Cardiac muscle cell (in vitro differentiated cells and primary cell): Measurements from ENCODE around the gene PTDSS2. TPM values are rescaled to one million over a fixed set of nuclear protein-coding genes. Genes with fewer than 3 reads are reported as not detected.
"Not testable (repeated sequence)": the region's sequence is repeated elsewhere in the genome, so short reads cannot be mapped to it uniquely, and the experiment has no call there.

Experiments used
- DNase-seq, 2 donors: peaks; one replicate each; pipeline versions ENCODE4 v3.0.0 to v3.0.0-alpha.2; 2010 to 2017; ENCODE audit warnings: low read depth in 1 of 2, low spot score in 1 of 2
- H3K27ac ChIP-seq: fragments of 200-600 bp; sonication (generic); 2 replicates; pipeline ENCODE4 v1.5.1; 2016
- H3K27me3 ChIP-seq: fragments of 200-600 bp; sonication (generic); 2 replicates; pipeline ENCODE4 v1.6.0; 2016; ENCODE audit warnings: control low read depth
- H3K36me3 ChIP-seq: fragments of 200-600 bp; sonication (generic); 2 replicates; pipeline ENCODE4 v1.5.1; 2016; ENCODE audit warnings: control low read depth
- H3K4me1 ChIP-seq: fragments of 200-600 bp; sonication (generic); 2 replicates; pipeline ENCODE4 v1.8.1; 2017; ENCODE audit warnings: low read depth, mild to moderate bottlenecking, mixed run types
- H3K4me3 ChIP-seq: fragments of 200-600 bp; sonication (generic); 2 replicates; pipeline ENCODE4 v1.5.1; 2016; ENCODE audit warnings: mild to moderate bottlenecking
- H3K9me3 ChIP-seq: fragments of 200-600 bp; sonication (generic); 2 replicates; pipeline ENCODE4 v1.5.1; 2017; ENCODE audit warnings: low read depth, mild to moderate bottlenecking, control low read depth
- CTCF ChIP-seq: IDR thresholded peaks from 2 replicates; pipeline ENCODE4 v1.5.1; 2012; ENCODE audit warnings: low read depth, mild to moderate bottlenecking, low read length
- polyA plus RNA-seq: library from polyadenylated mRNA; unstranded; fragments of >200 nt; fragmentation: Nextera tagmentation; extraction: Ambion mirVana; gene quantifications from 2 replicates; pipeline ENCODE4 v1.2.1, GENCODE V29; 2016
- total RNA-seq: library from RNA; depleted of rRNA; stranded (reverse); fragments of >200 nt; gene quantifications from 2 replicates; pipeline ENCODE4 v1.2.3, GENCODE V29; 2016

PTDSS2 gene
- total and polyA plus RNA-seq, 2 experiments from 2014 or later = 69.6 to 202 TPM

- TF ChIP-seq CTCF = no peak
- no peaks in the 10 kb centered on the region for H3K9me3 ChIP-seq
- H3K4me3 ChIP-seq = no peak overlapping the region
- H3K36me3 ChIP-seq = no peaks in the 10 kb centered on the region
- H3K27ac ChIP-seq = no peak overlapping the region
- H3K27me3 ChIP-seq = no peaks in the 10 kb centered on the region
- H3K4me1 ChIP-seq = no peaks in the 10 kb centered on the region
- no peak for DNase-seq
Measured at GRCh38 chr11:434496-434895, 15.6 kb upstream of the PTDSS2 start.

GRCh38 chr11:434999-435740, 14.9 kb upstream of the PTDSS2 start:
- not testable (repeated sequence) for H3K36me3 ChIP-seq, DNase-seq, H3K27me3 ChIP-seq, H3K27ac ChIP-seq, H3K9me3 ChIP-seq, H3K4me3 ChIP-seq, H3K4me1 ChIP-seq

- no peak overlapping the region for H3K4me3 ChIP-seq
- H3K36me3 ChIP-seq = no peaks in the 10 kb centered on the region
- no peak overlapping the region for H3K27ac ChIP-seq
- no peaks in the 10 kb centered on the region for H3K9me3 ChIP-seq
- no peaks in the 10 kb centered on the region for H3K27me3 ChIP-seq
- DNase-seq = no peak
- H3K4me1 ChIP-seq = no peaks in the 10 kb centered on the region
- no peak for TF ChIP-seq CTCF
Measured at GRCh38 chr11:437228-437870, 12.7 kb upstream of the PTDSS2 start.

- Histone ChIP-seq H3K27me3 (no peaks in the 10 kb centered on the region), H3K27ac (no peak overlapping the region), H3K9me3 (no peaks in the 10 kb centered on the region), H3K36me3 (no peaks in the 10 kb centered on the region), H3K4me3 (no peak overlapping the region), H3K4me1 (no peaks in the 10 kb centered on the region)
- TF ChIP-seq CTCF = no peak
- DNase-seq = no peak
Measured at GRCh38 chr11:438101-438844, 11.8 kb upstream of the PTDSS2 start.

- Histone ChIP-seq H3K36me3 (no peaks in the 10 kb centered on the region), H3K27ac (no peak overlapping the region), H3K4me1 (no peaks in the 10 kb centered on the region), H3K4me3 (no peak overlapping the region), H3K9me3 (no peaks in the 10 kb centered on the region), H3K27me3 (no peaks in the 10 kb centered on the region)
- DNase-seq = no peak
- no peak for TF ChIP-seq CTCF
Measured at GRCh38 chr11:439315-440064, 10.6 kb upstream of the PTDSS2 start.
